Left ventricle myocardium inferior (tissue), 1 donor: ENCODE results near the gene SLC26A2. TPM values are rescaled to one million over a fixed set of nuclear protein-coding genes. Genes with fewer than 3 reads are reported as not detected.

Source experiments
- DNase-seq: peaks from one replicate; pipeline ENCODE4 v3.0.0-alpha.2; 2020
- H3K27ac ChIP-seq: fragments of 200-600 bp; replicated peaks from 2 replicates; pipeline ENCODE4 v1.8.0; 2021
- H3K27me3 ChIP-seq: fragments of 200-600 bp; 2 replicates; pipeline ENCODE4 v1.8.0; 2021; ENCODE audit warnings: low read depth
- H3K36me3 ChIP-seq: fragments of 200-600 bp; 2 replicates; pipeline ENCODE4 v1.8.0; 2021
- H3K4me1 ChIP-seq: fragments of 200-600 bp; 2 replicates; pipeline ENCODE4 v1.8.0; 2021
- H3K4me3 ChIP-seq: fragments of 200-600 bp; 2 replicates; pipeline ENCODE4 v1.8.0; 2021; ENCODE audit warnings: mild to moderate bottlenecking, moderate library complexity
- H3K9me3 ChIP-seq: fragments of 200-600 bp; replicated peaks from 2 replicates; pipeline ENCODE4 v1.8.0; 2021
- intact Hi-C: fragments of 100-400 bp; cut with micrococcal nuclease; formaldehyde crosslinking; loops from one replicate; pipeline ENCODE4 v1.11.0; 2022
- long read RNA-seq: library from polyadenylated mRNA; unstranded; transcript quantifications from one replicate; pipeline ENCODE4 v2.0.0, GENCODE V29; 2021
- total RNA-seq: library from RNA; stranded (reverse); fragmentation: NEBNext Ultra II Directional; extraction: Animal tissue kit (Norgen Biotek cat#: 25700); gene quantifications from one replicate; pipeline ENCODE4 v1.2.1, GENCODE V29; 2021
- TF ChIP-seq, protein P1 (sequence below): fragments of 200-600 bp; IDR thresholded peaks from 2 replicates; pipeline ENCODE4 v1.8.0; 2021; ENCODE audit warnings: antibody characterized with exemption, mild to moderate bottlenecking, borderline replicate concordance
- donor health status: DM: no; HTN: yes; CAD: no; lungs with severe emphysema.

The SLC26A2 gene
- total RNA-seq, result 4.1 TPM
- long read RNA-seq, full-length matches to known transcripts, result 1 of 3 reads
- long read RNA-seq, partial matches to known transcripts, result 0 of 3 reads
- long read RNA-seq, other reads (novel, unspliced or antisense), result 2 of 3 reads

- intact Hi-C loops, result loop anchor here (10.0 kb wide), 1 partner anchor 126 kb away; no protein-coding TSS in a partner anchor
- Histone ChIP-seq H3K27me3 (no peaks in the 10 kb centered on the region), H3K9me3 (no peaks in the 10 kb centered on the region), H3K4me1 (peaks cover 22% of the 10 kb centered on the region), H3K4me3 (peak within 1 kb of the TSS; percentile 80), H3K27ac (peak within 1 kb of the TSS; percentile 93), H3K36me3 (no peaks in the 10 kb centered on the region)
- TF ChIP-seq, protein P1, sequence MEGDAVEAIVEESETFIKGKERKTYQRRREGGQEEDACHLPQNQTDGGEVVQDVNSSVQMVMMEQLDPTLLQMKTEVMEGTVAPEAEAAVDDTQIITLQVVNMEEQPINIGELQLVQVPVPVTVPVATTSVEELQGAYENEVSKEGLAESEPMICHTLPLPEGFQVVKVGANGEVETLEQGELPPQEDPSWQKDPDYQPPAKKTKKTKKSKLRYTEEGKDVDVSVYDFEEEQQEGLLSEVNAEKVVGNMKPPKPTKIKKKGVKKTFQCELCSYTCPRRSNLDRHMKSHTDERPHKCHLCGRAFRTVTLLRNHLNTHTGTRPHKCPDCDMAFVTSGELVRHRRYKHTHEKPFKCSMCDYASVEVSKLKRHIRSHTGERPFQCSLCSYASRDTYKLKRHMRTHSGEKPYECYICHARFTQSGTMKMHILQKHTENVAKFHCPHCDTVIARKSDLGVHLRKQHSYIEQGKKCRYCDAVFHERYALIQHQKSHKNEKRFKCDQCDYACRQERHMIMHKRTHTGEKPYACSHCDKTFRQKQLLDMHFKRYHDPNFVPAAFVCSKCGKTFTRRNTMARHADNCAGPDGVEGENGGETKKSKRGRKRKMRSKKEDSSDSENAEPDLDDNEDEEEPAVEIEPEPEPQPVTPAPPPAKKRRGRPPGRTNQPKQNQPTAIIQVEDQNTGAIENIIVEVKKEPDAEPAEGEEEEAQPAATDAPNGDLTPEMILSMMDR, result no peak
- DNase-seq, result peak; percentile 97
Observed at GRCh38 chr5:149960272-149961185, at the start of gene SLC26A2. Gene SLC26A2 (plus strand): TSS chr5:149960758. CDS start chr5:149977653, 16,895 bp downstream.

- H3K4me3 ChIP-seq, result no peak overlapping the region
- H3K4me1 ChIP-seq, result no peaks in the 10 kb centered on the region
- H3K27me3 ChIP-seq, result no peaks in the 10 kb centered on the region
- no peaks in the 10 kb centered on the region for H3K9me3 ChIP-seq
- no peaks in the 10 kb centered on the region for H3K36me3 ChIP-seq
- TF ChIP-seq, protein P1, result no peak
- intact Hi-C loops, result no loop called here
- no peak for DNase-seq
- H3K27ac ChIP-seq, result no peak overlapping the region
Observed at GRCh38 chr5:149911031-149911430, 49.5 kb upstream of the SLC26A2 start.

DNA sequence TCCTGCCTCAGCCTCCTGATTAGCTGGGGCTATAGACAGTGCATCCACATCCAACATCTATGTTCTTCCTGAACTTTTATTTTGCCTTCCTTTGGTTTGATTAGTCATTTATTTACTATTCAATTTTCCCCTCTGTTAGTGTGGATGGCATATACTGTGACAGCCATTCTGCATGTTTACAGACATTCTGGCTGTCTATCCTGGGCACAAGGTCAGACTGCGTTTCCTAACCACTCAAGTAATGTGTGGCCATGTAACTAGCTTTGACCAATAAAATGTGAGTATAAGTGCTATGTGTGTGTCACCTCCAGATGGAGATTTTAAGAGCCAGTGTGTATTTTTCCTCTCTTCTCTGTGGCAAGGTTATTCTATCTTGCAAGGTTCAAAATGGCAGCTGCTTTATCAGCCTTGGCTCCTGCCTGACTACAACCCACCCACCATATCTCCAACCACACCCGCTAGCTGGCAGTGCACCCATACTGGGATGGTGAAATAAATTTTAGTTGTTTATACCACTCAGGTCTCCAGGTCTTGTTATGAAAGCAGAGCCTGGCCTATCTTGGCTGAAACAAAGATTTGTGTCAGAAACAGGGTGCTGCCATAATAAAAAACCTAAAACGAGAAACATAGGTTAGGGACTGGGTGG is 48.2 kb upstream of the SLC26A2 start:
- Histone ChIP-seq H3K27ac (no peak overlapping the region), H3K27me3 (no peaks in the 10 kb centered on the region), H3K4me3 (no peak overlapping the region), H3K9me3 (no peaks in the 10 kb centered on the region), H3K4me1 (no peaks in the 10 kb centered on the region), H3K36me3 (no peaks in the 10 kb centered on the region)
- TF ChIP-seq, protein P1, result no peak
- intact Hi-C loops, result no loop called here
- no peak for DNase-seq

DNA sequence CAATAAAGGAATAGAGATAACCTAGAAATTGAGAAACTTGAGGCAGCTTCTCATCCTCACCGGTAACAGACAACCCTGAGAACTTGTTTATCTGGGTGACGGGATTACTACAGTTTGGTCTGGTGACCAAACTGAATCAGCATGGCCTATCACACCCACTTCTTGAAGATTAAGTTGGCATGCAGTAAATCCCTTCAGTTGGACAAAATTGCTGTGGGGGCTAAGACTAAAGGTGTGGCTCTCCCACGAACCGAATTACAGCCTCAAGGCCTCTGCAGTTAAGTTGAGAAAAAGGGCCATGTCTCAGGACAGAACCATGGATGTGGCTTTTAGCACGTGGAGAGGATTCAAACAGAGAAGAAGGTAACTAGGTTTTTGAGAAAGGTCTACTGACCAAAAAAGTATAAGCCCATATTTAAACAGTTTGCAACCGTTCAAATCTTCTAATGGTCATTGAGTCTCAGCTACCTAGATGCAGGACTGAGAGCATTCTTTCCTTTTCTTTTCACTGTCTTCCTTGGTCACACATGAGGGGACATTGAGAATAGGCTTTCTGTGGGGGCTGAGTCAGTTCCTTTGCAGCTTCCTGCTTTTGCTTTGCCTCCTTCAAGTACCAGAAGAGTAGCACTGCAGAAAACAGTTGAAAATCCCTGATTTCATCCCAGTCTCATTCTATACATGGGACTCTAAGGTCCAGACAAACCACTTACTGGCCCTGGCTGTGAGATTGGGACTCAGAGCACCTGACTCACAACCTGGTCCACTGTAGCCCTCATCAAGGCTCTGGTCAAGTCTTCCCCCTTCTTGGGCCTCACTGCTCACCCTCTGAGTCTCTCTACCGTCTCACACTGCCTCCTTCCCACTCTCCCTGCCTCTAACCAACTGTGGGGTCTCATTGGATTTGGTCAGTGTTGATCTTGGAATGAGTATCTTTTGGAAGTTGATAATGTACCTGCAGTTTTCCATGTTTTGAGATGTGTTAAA is 46.8 kb upstream of the SLC26A2 start:
- no peaks in the 10 kb centered on the region for H3K4me1 ChIP-seq
- no peak for DNase-seq
- no peak overlapping the region for H3K4me3 ChIP-seq
- no peaks in the 10 kb centered on the region for H3K36me3 ChIP-seq
- intact Hi-C loops, result no loop called here
- H3K27me3 ChIP-seq, result no peaks in the 10 kb centered on the region
- TF ChIP-seq, protein P1, result no peak
- H3K9me3 ChIP-seq, result no peaks in the 10 kb centered on the region
- no peak overlapping the region for H3K27ac ChIP-seq
